ENCODE measurements around the gene ADAMTS13.

ADAMTS13 gene

GRCh38 chr9:133396952-133397351 is 25.2 kb upstream of the ADAMTS13 start:
- Histone ChIP-seq H3K4me1 (ENCODE audit: low read depth, poor library complexity, severe bottlenecking) (no peaks in the 10 kb centered on the region), H2AFZ (ENCODE audit: low read depth) (no peak overlapping the region), H3K4me3 (IDR thresholded peaks at IDR 0.05; ENCODE audit: insufficient read depth, low read depth, low read length) (no peak overlapping the region), H3K79me2 (ENCODE audit: insufficient read depth, low read depth) (no peaks in the 10 kb centered on the region), H3K9ac (no peak overlapping the region), H4K20me1 (ENCODE audit: insufficient read depth) (no peaks in the 10 kb centered on the region), H3K27ac (no peak overlapping the region), H3K27me3 (ENCODE audit: insufficient read depth, low read depth) (peaks cover 44% of the 10 kb centered on the region), H3K4me2 (no peak overlapping the region), H3K36me3 (ENCODE audit: insufficient read depth) (no peaks in the 10 kb centered on the region)
- TF ChIP-seq CTCF (conservative IDR thresholded peaks at IDR 0.05; ENCODE audit: low read depth, low read length) = no peak

- TF ChIP-seq CTCF (conservative IDR thresholded peaks at IDR 0.05; ENCODE audit: low read depth, low read length) = no peak
- no peaks in the 10 kb centered on the region for H4K20me1 ChIP-seq (ENCODE audit: insufficient read depth)
- H3K36me3 ChIP-seq (ENCODE audit: insufficient read depth) = no peaks in the 10 kb centered on the region
- no peak overlapping the region for H2AFZ ChIP-seq (ENCODE audit: low read depth)
- H3K27ac ChIP-seq = no peak overlapping the region
- no peak overlapping the region for H3K4me2 ChIP-seq
- no peaks in the 10 kb centered on the region for H3K79me2 ChIP-seq (ENCODE audit: insufficient read depth, low read depth)
- H3K27me3 ChIP-seq (ENCODE audit: insufficient read depth, low read depth) = peaks cover 41% of the 10 kb centered on the region
- H3K4me1 ChIP-seq (ENCODE audit: low read depth, poor library complexity, severe bottlenecking) = no peaks in the 10 kb centered on the region
- no peak overlapping the region for H3K4me3 ChIP-seq (IDR thresholded peaks at IDR 0.05; ENCODE audit: insufficient read depth, low read depth, low read length)
- no peak overlapping the region for H3K9ac ChIP-seq
These were observed 24.8 kb upstream of the ADAMTS13 start for GRCh38 chr9:133397370-133397769.

GRCh38 chr9:133397895-133398294 is 24.3 kb upstream of the ADAMTS13 start:
- Histone ChIP-seq H3K4me3 (IDR thresholded peaks at IDR 0.05; ENCODE audit: insufficient read depth, low read depth, low read length) (no peak overlapping the region), H3K4me2 (no peak overlapping the region), H4K20me1 (ENCODE audit: insufficient read depth) (no peaks in the 10 kb centered on the region), H3K36me3 (ENCODE audit: insufficient read depth) (no peaks in the 10 kb centered on the region), H3K79me2 (ENCODE audit: insufficient read depth, low read depth) (no peaks in the 10 kb centered on the region), H3K4me1 (ENCODE audit: low read depth, poor library complexity, severe bottlenecking) (no peaks in the 10 kb centered on the region), H3K27me3 (ENCODE audit: insufficient read depth, low read depth) (peaks cover 41% of the 10 kb centered on the region), H3K9ac (no peak overlapping the region), H3K27ac (no peak overlapping the region), H2AFZ (ENCODE audit: low read depth) (no peak overlapping the region)
- no peak for TF ChIP-seq CTCF (conservative IDR thresholded peaks at IDR 0.05; ENCODE audit: low read depth, low read length)

GRCh38 chr9:133400292-133400691 is 21.9 kb upstream of the ADAMTS13 start:
- Histone ChIP-seq H3K27ac (no peak overlapping the region), H3K36me3 (ENCODE audit: insufficient read depth) (no peaks in the 10 kb centered on the region), H3K4me1 (ENCODE audit: low read depth, poor library complexity, severe bottlenecking) (no peaks in the 10 kb centered on the region), H2AFZ (ENCODE audit: low read depth) (no peak overlapping the region), H3K79me2 (ENCODE audit: insufficient read depth, low read depth) (no peaks in the 10 kb centered on the region), H4K20me1 (ENCODE audit: insufficient read depth) (no peaks in the 10 kb centered on the region), H3K9ac (no peak overlapping the region), H3K4me3 (IDR thresholded peaks at IDR 0.05; ENCODE audit: insufficient read depth, low read depth, low read length) (no peak overlapping the region), H3K27me3 (ENCODE audit: insufficient read depth, low read depth) (peaks cover 25% of the 10 kb centered on the region; the same call in 1 of the 2 replicates), H3K4me2 (no peak overlapping the region)
- no peak for TF ChIP-seq CTCF (conservative IDR thresholded peaks at IDR 0.05; ENCODE audit: low read depth, low read length)
